Astrocyte (in vitro differentiated cells and primary cell): Measurements from ENCODE around the gene ULK4. TPM values are rescaled to one million over a fixed set of nuclear protein-coding genes. Genes with fewer than 3 reads are reported as not detected.

Source experiments
- DNase-seq: peaks from one replicate; pipeline ENCODE4 v3.0.0-alpha.2; 2010; ENCODE audit warnings: low read depth
- FAIRE-seq: peaks from 2 replicates; lab custom pipeline; 2011; peaks lifted over from hg19 to GRCh38; lab: Jason Lieb, UNC
- H2AFZ ChIP-seq: 2 replicates; pipeline ENCODE4 v1.6.0; 2012; ENCODE audit warnings: low read depth, low read length, inconsistent platforms
- H3K27ac ChIP-seq: 2 replicates; pipeline ENCODE4 v1.5.1; 2011; ENCODE audit warnings: low read depth, low read length, inconsistent platforms
- H3K27me3 ChIP-seq: 2 replicates; pipeline ENCODE4 v1.6.0; 2011; ENCODE audit warnings: low read length, inconsistent platforms; ENCODE audit not compliant: insufficient read depth
- H3K36me3 ChIP-seq: 2 replicates; pipeline ENCODE4 v1.5.1; 2011; ENCODE audit warnings: low read length, inconsistent platforms; ENCODE audit not compliant: insufficient read depth
- H3K4me1 ChIP-seq: 2 replicates; pipeline ENCODE4 v1.5.1; 2011; ENCODE audit warnings: low read length, inconsistent platforms; ENCODE audit not compliant: insufficient read depth
- H3K4me2 ChIP-seq: 2 replicates; pipeline ENCODE4 v1.6.0; 2012; ENCODE audit warnings: low read length, inconsistent platforms
- H3K4me3 ChIP-seq: 2 replicates; pipeline ENCODE4 v1.5.1; 2011; ENCODE audit warnings: low read depth, mild to moderate bottlenecking, low read length, inconsistent platforms; ENCODE audit not compliant: insufficient read depth
- H3K79me2 ChIP-seq: 2 replicates; pipeline ENCODE4 v1.6.0; 2012; ENCODE audit warnings: mild to moderate bottlenecking, low read length, inconsistent platforms; ENCODE audit not compliant: insufficient read depth
- H3K9ac ChIP-seq: 2 replicates; pipeline ENCODE4 v1.6.0; 2012; ENCODE audit warnings: mild to moderate bottlenecking, low read length, inconsistent platforms
- H3K9me3 ChIP-seq: 2 replicates; pipeline ENCODE4 v1.5.1; 2012; ENCODE audit warnings: low read depth, mild to moderate bottlenecking, low read length, inconsistent platforms; ENCODE audit not compliant: insufficient read depth
- H4K20me1 ChIP-seq: 2 replicates; pipeline ENCODE4 v1.6.0; 2012; ENCODE audit warnings: low read length, inconsistent platforms; ENCODE audit not compliant: insufficient read depth
- H3K27ac Mint-ChIP-seq: one replicate; pipeline ENCODE4 v1.8.0; 2021; ENCODE audit warnings: mild to moderate bottlenecking, mixed read lengths; ENCODE audit not compliant: unreplicated experiment
- H3K27me3 Mint-ChIP-seq: one replicate; pipeline ENCODE4 v1.8.0; 2021; ENCODE audit warnings: low read depth, mixed read lengths; ENCODE audit not compliant: unreplicated experiment
- H3K36me3 Mint-ChIP-seq: one replicate; pipeline ENCODE4 v1.8.0; 2021; ENCODE audit warnings: low read depth, mixed read lengths; ENCODE audit not compliant: unreplicated experiment
- H3K4me1 Mint-ChIP-seq: one replicate; pipeline ENCODE4 v1.8.0; 2021; ENCODE audit warnings: low read depth, mixed read lengths; ENCODE audit not compliant: unreplicated experiment
- H3K4me3 Mint-ChIP-seq: one replicate; pipeline ENCODE4 v1.8.0; 2021; ENCODE audit warnings: mild to moderate bottlenecking, moderate library complexity, mixed read lengths; ENCODE audit not compliant: unreplicated experiment
- H3K9me3 Mint-ChIP-seq: one replicate; pipeline ENCODE4 v1.8.0; 2021; ENCODE audit warnings: mild to moderate bottlenecking, mixed read lengths; ENCODE audit not compliant: unreplicated experiment
- CTCF ChIP-seq: IDR thresholded peaks from 2 replicates; pipeline ENCODE4 v1.5.1; 2011; ENCODE audit warnings: low read depth, mild to moderate bottlenecking, inconsistent platforms, low read length, moderate library complexity; ENCODE audit not compliant: insufficient read depth
- EZH2 ChIP-seq: IDR thresholded peaks from 2 replicates; pipeline ENCODE4 v1.6.1; 2012; ENCODE audit warnings: mild to moderate bottlenecking, low read length, inconsistent platforms; ENCODE audit not compliant: insufficient read depth
- total RNA-seq: library from RNA; stranded (reverse); gene quantifications from 2 replicates; pipeline ENCODE4 v1.2.1, GENCODE V29; 2021

The ULK4 gene
- total RNA-seq, 1 donor from 2014 or later, result 6.6 TPM

- no peaks in the 10 kb centered on the region for H3K36me3 Mint-ChIP-seq
- DNase-seq (no peak), FAIRE-seq (no peak)
- H3K79me2 ChIP-seq, result no peaks in the 10 kb centered on the region
- H3K27ac ChIP-seq, result no peak overlapping the region
- H3K4me3 Mint-ChIP-seq, result no peak overlapping the region
- no peaks in the 10 kb centered on the region for H4K20me1 ChIP-seq
- H3K4me2 ChIP-seq, result no peak overlapping the region
- H2AFZ ChIP-seq, result no peak overlapping the region
- no peaks in the 10 kb centered on the region for H3K4me1 Mint-ChIP-seq
- no peak overlapping the region for H3K27ac Mint-ChIP-seq
- peaks cover 2% of the 10 kb centered on the region for H3K27me3 ChIP-seq
- no peaks in the 10 kb centered on the region for H3K4me1 ChIP-seq
- H3K27me3 Mint-ChIP-seq, result no peaks in the 10 kb centered on the region
- no peak overlapping the region for H3K4me3 ChIP-seq
- H3K36me3 ChIP-seq, result no peaks in the 10 kb centered on the region
- H3K9me3 Mint-ChIP-seq, result no peaks in the 10 kb centered on the region
- H3K9me3 ChIP-seq, result no peaks in the 10 kb centered on the region
- H3K9ac ChIP-seq, result no peak overlapping the region
- no peak for TF ChIP-seq EZH2
- TF ChIP-seq CTCF, result no peak
Measured at GRCh38 chr3:41972802-41973201, 10.9 kb upstream of the ULK4 start.

GRCh38 chr3:41966206-41966605 is 4.3 kb upstream of the ULK4 start:
- Histone ChIP-seq H3K27me3 (peaks cover 2% of the 10 kb centered on the region), H3K9me3 (no peaks in the 10 kb centered on the region), H4K20me1 (no peaks in the 10 kb centered on the region), H3K4me2 (no peak overlapping the region), H3K9ac (no peak overlapping the region), H3K4me3 (no peak overlapping the region), H3K36me3 (no peaks in the 10 kb centered on the region), H3K4me1 (peaks cover 2% of the 10 kb centered on the region), H3K79me2 (no peaks in the 10 kb centered on the region), H2AFZ (no peak overlapping the region), H3K27ac (no peak overlapping the region)
- H3K4me3 Mint-ChIP-seq, result no peak overlapping the region
- no peaks in the 10 kb centered on the region for H3K9me3 Mint-ChIP-seq
- TF ChIP-seq CTCF, result no peak
- TF ChIP-seq EZH2, result no peak
- H3K27me3 Mint-ChIP-seq, result no peaks in the 10 kb centered on the region
- no peaks in the 10 kb centered on the region for H3K4me1 Mint-ChIP-seq
- FAIRE-seq, result no peak
- H3K27ac Mint-ChIP-seq, result no peak overlapping the region
- no peaks in the 10 kb centered on the region for H3K36me3 Mint-ChIP-seq
- DNase-seq, result no peak

- no peak for DNase-seq
- Mint-ChIP-seq H3K27ac (no peak overlapping the region), H3K4me3 (no peak overlapping the region), H3K36me3 (no peaks in the 10 kb centered on the region), H3K9me3 (no peaks in the 10 kb centered on the region), H3K27me3 (no peaks in the 10 kb centered on the region), H3K4me1 (peaks cover 4% of the 10 kb centered on the region)
- no peak overlapping the region for H3K4me3 ChIP-seq
- no peaks in the 10 kb centered on the region for H3K9me3 ChIP-seq
- H2AFZ ChIP-seq, result no peak overlapping the region
- peaks cover 8% of the 10 kb centered on the region for H3K4me1 ChIP-seq
- H3K79me2 ChIP-seq, result peaks cover 14% of the 10 kb centered on the region
- H3K27me3 ChIP-seq, result no peaks in the 10 kb centered on the region
- no peak for FAIRE-seq
- H3K27ac ChIP-seq, result no peak overlapping the region
- H3K4me2 ChIP-seq, result no peak overlapping the region
- no peak overlapping the region for H3K9ac ChIP-seq
- H4K20me1 ChIP-seq, result no peaks in the 10 kb centered on the region
- no peaks in the 10 kb centered on the region for H3K36me3 ChIP-seq
- TF ChIP-seq EZH2 (no peak), CTCF (no peak)
Measured at GRCh38 chr3:41963823-41964222, 1.9 kb upstream of the ULK4 start.
